ENCODE data around the gene TMEM198. TPM values are rescaled to one million over a fixed set of nuclear protein-coding genes. Genes with fewer than 3 reads are reported as not detected.
A peak's percentile ranks its signal among the peaks of the same experiment; 100 is the strongest.

The TMEM198 gene
- total and polyA plus RNA-seq, 9 donors = 1.2 to 4.6 (median 3.0) TPM

- peaks cover 32% of the 10 kb centered on the region for H3K36me3 ChIP-seq (ENCODE audit: control insufficient read depth, insufficient read depth, low read length)
- no peaks in the 10 kb centered on the region for H3K9me3 ChIP-seq (replicated peaks; ENCODE audit: control insufficient read depth, low read depth, low read length)
- peaks cover 69% of the 10 kb centered on the region for H3K4me1 ChIP-seq (ENCODE audit: control insufficient read depth, insufficient read depth, low read length)
- peak overlapping the region; percentile 25 for H3K27ac ChIP-seq (ENCODE audit: low read length)
- DNase-seq = no peak
- H3K27me3 ChIP-seq (ENCODE audit: control insufficient read depth, insufficient read depth, low read length) = peaks cover 35% of the 10 kb centered on the region
- peak overlapping the region; percentile 74 for H3K4me3 ChIP-seq (ENCODE audit: low read length)
- WGBS (ENCODE audit: insufficient coverage) = 56% methylated on average over 1 of the region's 1 CpG
Measured at GRCh38 chr2:219499555-219499954, 44.3 kb upstream of the TMEM198 start.

DNA sequence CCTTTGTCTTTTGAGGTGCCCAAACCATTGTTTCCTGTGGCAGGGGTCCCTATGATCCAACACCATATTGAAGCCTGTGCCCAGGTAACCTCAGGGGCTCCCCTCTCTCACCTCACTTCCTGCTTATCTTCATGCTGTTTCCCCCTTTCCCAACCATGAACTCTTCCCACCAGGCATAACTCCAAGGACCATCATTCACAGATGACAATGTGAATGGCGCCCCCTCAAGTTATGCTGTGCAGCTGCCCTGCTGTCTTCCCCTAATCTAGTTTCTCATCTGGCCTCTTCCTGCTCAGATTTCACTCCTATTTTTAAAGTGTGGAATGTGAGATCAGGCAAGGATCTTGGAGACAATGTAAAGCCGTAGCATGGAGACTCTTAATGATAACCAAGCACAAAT lies 43.7 kb upstream of the TMEM198 start:
- peaks cover 37% of the 10 kb centered on the region for H3K36me3 ChIP-seq (ENCODE audit: control insufficient read depth, insufficient read depth, low read length)
- H3K27ac ChIP-seq (ENCODE audit: low read length) = peak overlapping the region; percentile 49
- WGBS (ENCODE audit: insufficient coverage) = no CpG with 5 or more reads among the region's 2 CpGs
- H3K4me1 ChIP-seq (ENCODE audit: control insufficient read depth, insufficient read depth, low read length) = peaks cover 66% of the 10 kb centered on the region
- no peak overlapping the region for H3K4me3 ChIP-seq (ENCODE audit: low read length)
- DNase-seq = peak; percentile 46
- no peaks in the 10 kb centered on the region for H3K9me3 ChIP-seq (replicated peaks; ENCODE audit: control insufficient read depth, low read depth, low read length)
- H3K27me3 ChIP-seq (ENCODE audit: control insufficient read depth, insufficient read depth, low read length) = peaks cover 30% of the 10 kb centered on the region

- DNase-seq = no peak
- 93% methylated on average over 14 of the region's 14 CpGs for WGBS (ENCODE audit: insufficient coverage)
- peaks cover 53% of the 10 kb centered on the region for H3K36me3 ChIP-seq (ENCODE audit: control insufficient read depth, insufficient read depth, low read length)
- H3K27me3 ChIP-seq (ENCODE audit: control insufficient read depth, insufficient read depth, low read length) = peaks cover 12% of the 10 kb centered on the region
- H3K9me3 ChIP-seq (replicated peaks; ENCODE audit: control insufficient read depth, low read depth, low read length) = no peaks in the 10 kb centered on the region
- H3K27ac ChIP-seq (ENCODE audit: low read length) = no peak overlapping the region
- H3K4me1 ChIP-seq (ENCODE audit: control insufficient read depth, insufficient read depth, low read length) = peaks cover 59% of the 10 kb centered on the region
- H3K4me3 ChIP-seq (ENCODE audit: low read length) = no peak overlapping the region
Measured at GRCh38 chr2:219501849-219502248, 42.0 kb upstream of the TMEM198 start.

GRCh38 chr2:219502618-219503017 lies 41.2 kb upstream of the TMEM198 start:
- H3K4me3 ChIP-seq (ENCODE audit: low read length) = no peak overlapping the region
- no peak overlapping the region for H3K27ac ChIP-seq (ENCODE audit: low read length)
- no peaks in the 10 kb centered on the region for H3K9me3 ChIP-seq (replicated peaks; ENCODE audit: control insufficient read depth, low read depth, low read length)
- no peak for DNase-seq
- peaks cover 5% of the 10 kb centered on the region for H3K27me3 ChIP-seq (ENCODE audit: control insufficient read depth, insufficient read depth, low read length)
- peaks cover 55% of the 10 kb centered on the region for H3K36me3 ChIP-seq (ENCODE audit: control insufficient read depth, insufficient read depth, low read length)
- peaks cover 59% of the 10 kb centered on the region for H3K4me1 ChIP-seq (ENCODE audit: control insufficient read depth, insufficient read depth, low read length)

GRCh38 chr2:219505585-219505984 lies 38.2 kb upstream of the TMEM198 start:
- DNase-seq = no peak
- Histone ChIP-seq H3K4me3 (ENCODE audit: low read length) (no peak overlapping the region), H3K27me3 (ENCODE audit: control insufficient read depth, insufficient read depth, low read length) (peaks cover 19% of the 10 kb centered on the region), H3K27ac (ENCODE audit: low read length) (no peak overlapping the region), H3K9me3 (replicated peaks; ENCODE audit: control insufficient read depth, low read depth, low read length) (no peaks in the 10 kb centered on the region), H3K4me1 (ENCODE audit: control insufficient read depth, insufficient read depth, low read length) (peaks cover 65% of the 10 kb centered on the region), H3K36me3 (ENCODE audit: control insufficient read depth, insufficient read depth, low read length) (peaks cover 55% of the 10 kb centered on the region)
- 91% methylated on average over 5 of the region's 9 CpGs for WGBS (ENCODE audit: insufficient coverage)

GRCh38 chr2:219506153-219506801 lies 37.6 kb upstream of the TMEM198 start:
- DNase-seq = no peak
- H3K4me3 ChIP-seq (ENCODE audit: low read length) = no peak overlapping the region
- H3K27me3 ChIP-seq (ENCODE audit: control insufficient read depth, insufficient read depth, low read length) = peaks cover 26% of the 10 kb centered on the region
- H3K36me3 ChIP-seq (ENCODE audit: control insufficient read depth, insufficient read depth, low read length) = peaks cover 54% of the 10 kb centered on the region
- H3K9me3 ChIP-seq (replicated peaks; ENCODE audit: control insufficient read depth, low read depth, low read length) = no peaks in the 10 kb centered on the region
- 71% methylated on average over 23 of the region's 23 CpGs for WGBS (ENCODE audit: insufficient coverage)
- H3K4me1 ChIP-seq (ENCODE audit: control insufficient read depth, insufficient read depth, low read length) = peaks cover 67% of the 10 kb centered on the region
- H3K27ac ChIP-seq (ENCODE audit: low read length) = peak overlapping the region; percentile 69

GRCh38 chr2:219506802-219507526 lies 36.9 kb upstream of the TMEM198 start:
- no peaks in the 10 kb centered on the region for H3K9me3 ChIP-seq (replicated peaks; ENCODE audit: control insufficient read depth, low read depth, low read length)
- peaks cover 31% of the 10 kb centered on the region for H3K27me3 ChIP-seq (ENCODE audit: control insufficient read depth, insufficient read depth, low read length)
- H3K4me1 ChIP-seq (ENCODE audit: control insufficient read depth, insufficient read depth, low read length) = peaks cover 67% of the 10 kb centered on the region
- no peak overlapping the region for H3K4me3 ChIP-seq (ENCODE audit: low read length)
- peak overlapping the region; percentile 69 for H3K27ac ChIP-seq (ENCODE audit: low read length)
- WGBS (ENCODE audit: insufficient coverage) = 34% methylated on average over 5 of the region's 17 CpGs
- H3K36me3 ChIP-seq (ENCODE audit: control insufficient read depth, insufficient read depth, low read length) = peaks cover 47% of the 10 kb centered on the region
- DNase-seq = peak; percentile 61

- Histone ChIP-seq H3K4me1 (ENCODE audit: control insufficient read depth, insufficient read depth, low read length) (peaks cover 68% of the 10 kb centered on the region), H3K9me3 (replicated peaks; ENCODE audit: control insufficient read depth, low read depth, low read length) (no peaks in the 10 kb centered on the region), H3K4me3 (ENCODE audit: low read length) (no peak overlapping the region), H3K27ac (ENCODE audit: low read length) (peak overlapping the region; percentile 55), H3K27me3 (ENCODE audit: control insufficient read depth, insufficient read depth, low read length) (peaks cover 40% of the 10 kb centered on the region), H3K36me3 (ENCODE audit: control insufficient read depth, insufficient read depth, low read length) (peaks cover 38% of the 10 kb centered on the region)
- 53% methylated on average over 3 of the region's 8 CpGs for WGBS (ENCODE audit: insufficient coverage)
- DNase-seq = no peak
Measured at GRCh38 chr2:219507581-219508443, 36.0 kb upstream of the TMEM198 start.

DNA sequence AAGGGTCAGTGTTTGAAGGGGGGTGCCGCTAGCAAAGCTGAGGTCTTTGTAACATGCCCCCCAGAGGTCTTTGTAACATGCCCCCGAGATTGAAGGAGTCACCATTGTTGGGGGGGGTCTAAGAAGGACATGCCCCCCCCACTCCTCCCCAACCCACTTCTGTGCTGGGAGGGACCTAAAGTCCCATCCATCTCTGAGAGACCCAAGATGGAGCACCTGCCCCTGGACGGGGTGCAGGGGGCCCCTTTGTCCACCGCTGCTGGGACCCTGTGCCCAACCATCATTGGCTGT lies 35.4 kb upstream of the TMEM198 start:
- no peak overlapping the region for H3K27ac ChIP-seq (ENCODE audit: low read length)
- no peak overlapping the region for H3K4me3 ChIP-seq (ENCODE audit: low read length)
- peaks cover 46% of the 10 kb centered on the region for H3K27me3 ChIP-seq (ENCODE audit: control insufficient read depth, insufficient read depth, low read length)
- H3K4me1 ChIP-seq (ENCODE audit: control insufficient read depth, insufficient read depth, low read length) = peaks cover 74% of the 10 kb centered on the region
- 17% methylated on average over 1 of the region's 4 CpGs for WGBS (ENCODE audit: insufficient coverage)
- H3K36me3 ChIP-seq (ENCODE audit: control insufficient read depth, insufficient read depth, low read length) = peaks cover 35% of the 10 kb centered on the region
- no peaks in the 10 kb centered on the region for H3K9me3 ChIP-seq (replicated peaks; ENCODE audit: control insufficient read depth, low read depth, low read length)
- no peak for DNase-seq
